Measurements from ENCODE around the gene HERC3. TPM values are rescaled to one million over a fixed set of nuclear protein-coding genes. Genes with fewer than 3 reads are reported as not detected.

HERC3 gene
- total RNA-seq, 1 experiment from 2014 or later: 5.5 TPM

DNA sequence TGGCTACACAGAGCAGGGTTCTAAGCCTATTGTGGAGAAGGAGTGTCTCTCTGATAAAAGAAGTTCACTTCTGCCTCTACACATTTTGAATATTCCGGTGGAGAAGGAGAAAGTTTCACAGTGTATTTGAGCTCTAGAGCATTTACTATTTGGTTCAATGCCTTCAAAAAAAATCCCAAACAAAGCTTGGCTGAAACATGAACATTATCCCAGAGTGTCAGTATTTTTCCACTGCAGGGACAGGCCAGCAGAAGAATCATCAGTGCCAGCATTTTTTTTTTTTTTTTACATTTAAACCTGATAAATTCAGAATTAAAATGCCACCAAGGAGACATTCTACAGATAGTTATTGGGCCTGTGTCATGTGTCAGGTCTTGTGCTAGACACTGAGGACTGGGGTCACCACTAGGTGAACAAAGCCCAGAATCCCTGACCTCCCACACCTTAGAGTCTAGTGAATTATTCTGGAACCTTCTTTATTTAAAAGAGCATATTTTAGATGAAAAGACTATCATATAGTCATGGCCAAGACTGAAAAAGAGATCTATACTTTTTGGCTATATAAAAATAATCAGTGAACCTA is 153.4 kb downstream of the HERC3 start (continued):
- TF ChIP-seq PRDM15 (CRISPR knock-in tag; IDR thresholded peaks at IDR 0.05) (no peak), TCF7 (CRISPR knock-in tag; IDR thresholded peaks at IDR 0.05; ENCODE audit: low read depth) (no peak), NFE2L1 (CRISPR knock-in tag; IDR thresholded peaks at IDR 0.05) (no peak), OVOL2 (CRISPR knock-in tag; IDR thresholded peaks at IDR 0.05; ENCODE audit: borderline replicate concordance) (no peak), FOXK1 (CRISPR knock-in tag; IDR thresholded peaks at IDR 0.05) (no peak)
- TF ChIP-seq, protein P1, sequence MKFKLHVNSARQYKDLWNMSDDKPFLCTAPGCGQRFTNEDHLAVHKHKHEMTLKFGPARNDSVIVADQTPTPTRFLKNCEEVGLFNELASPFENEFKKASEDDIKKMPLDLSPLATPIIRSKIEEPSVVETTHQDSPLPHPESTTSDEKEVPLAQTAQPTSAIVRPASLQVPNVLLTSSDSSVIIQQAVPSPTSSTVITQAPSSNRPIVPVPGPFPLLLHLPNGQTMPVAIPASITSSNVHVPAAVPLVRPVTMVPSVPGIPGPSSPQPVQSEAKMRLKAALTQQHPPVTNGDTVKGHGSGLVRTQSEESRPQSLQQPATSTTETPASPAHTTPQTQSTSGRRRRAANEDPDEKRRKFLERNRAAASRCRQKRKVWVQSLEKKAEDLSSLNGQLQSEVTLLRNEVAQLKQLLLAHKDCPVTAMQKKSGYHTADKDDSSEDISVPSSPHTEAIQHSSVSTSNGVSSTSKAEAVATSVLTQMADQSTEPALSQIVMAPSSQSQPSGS (CRISPR knock-in tag; IDR thresholded peaks at IDR 0.05; ENCODE audit: borderline replicate concordance, low read depth): no peak
- TF ChIP-seq, protein P2, sequence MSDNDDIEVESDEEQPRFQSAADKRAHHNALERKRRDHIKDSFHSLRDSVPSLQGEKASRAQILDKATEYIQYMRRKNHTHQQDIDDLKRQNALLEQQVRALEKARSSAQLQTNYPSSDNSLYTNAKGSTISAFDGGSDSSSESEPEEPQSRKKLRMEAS (CRISPR knock-in tag; IDR thresholded peaks at IDR 0.05): no peak

GRCh38 chr4:88746206-88746605 is 153.9 kb downstream of the HERC3 start:
- H3K4me1 Mint-ChIP-seq: peaks cover 5% of the 10 kb centered on the region
- DNase-seq (ENCODE audit: low spot score) (no peak), ATAC-seq (no peak)
- no peaks in the 10 kb centered on the region for H3K9me3 Mint-ChIP-seq
- no peak for TF ChIP-seq TCF7 (CRISPR knock-in tag; IDR thresholded peaks at IDR 0.05; ENCODE audit: low read depth)
- TF ChIP-seq RELA (CRISPR knock-in tag; IDR thresholded peaks at IDR 0.05; ENCODE audit: borderline replicate concordance): no peak
- TF ChIP-seq TEAD1 (CRISPR knock-in tag; IDR thresholded peaks at IDR 0.05): no peak
- no peak for TF ChIP-seq ZNF232 (CRISPR knock-in tag; IDR thresholded peaks at IDR 0.05)
- no peak for TF ChIP-seq ZNF281 (CRISPR knock-in tag; IDR thresholded peaks at IDR 0.05)
- TF ChIP-seq ZNF121 (CRISPR knock-in tag; IDR thresholded peaks at IDR 0.05): no peak
- no peak for TF ChIP-seq SMAD4 (CRISPR knock-in tag; IDR thresholded peaks at IDR 0.05)
- no peak for TF ChIP-seq GABPB1 (CRISPR knock-in tag; IDR thresholded peaks at IDR 0.05)
- TF ChIP-seq, protein P1 (CRISPR knock-in tag; IDR thresholded peaks at IDR 0.05; ENCODE audit: borderline replicate concordance, low read depth): no peak
- TF ChIP-seq RORB (CRISPR knock-in tag; IDR thresholded peaks at IDR 0.05): no peak
- TF ChIP-seq, protein P3, sequence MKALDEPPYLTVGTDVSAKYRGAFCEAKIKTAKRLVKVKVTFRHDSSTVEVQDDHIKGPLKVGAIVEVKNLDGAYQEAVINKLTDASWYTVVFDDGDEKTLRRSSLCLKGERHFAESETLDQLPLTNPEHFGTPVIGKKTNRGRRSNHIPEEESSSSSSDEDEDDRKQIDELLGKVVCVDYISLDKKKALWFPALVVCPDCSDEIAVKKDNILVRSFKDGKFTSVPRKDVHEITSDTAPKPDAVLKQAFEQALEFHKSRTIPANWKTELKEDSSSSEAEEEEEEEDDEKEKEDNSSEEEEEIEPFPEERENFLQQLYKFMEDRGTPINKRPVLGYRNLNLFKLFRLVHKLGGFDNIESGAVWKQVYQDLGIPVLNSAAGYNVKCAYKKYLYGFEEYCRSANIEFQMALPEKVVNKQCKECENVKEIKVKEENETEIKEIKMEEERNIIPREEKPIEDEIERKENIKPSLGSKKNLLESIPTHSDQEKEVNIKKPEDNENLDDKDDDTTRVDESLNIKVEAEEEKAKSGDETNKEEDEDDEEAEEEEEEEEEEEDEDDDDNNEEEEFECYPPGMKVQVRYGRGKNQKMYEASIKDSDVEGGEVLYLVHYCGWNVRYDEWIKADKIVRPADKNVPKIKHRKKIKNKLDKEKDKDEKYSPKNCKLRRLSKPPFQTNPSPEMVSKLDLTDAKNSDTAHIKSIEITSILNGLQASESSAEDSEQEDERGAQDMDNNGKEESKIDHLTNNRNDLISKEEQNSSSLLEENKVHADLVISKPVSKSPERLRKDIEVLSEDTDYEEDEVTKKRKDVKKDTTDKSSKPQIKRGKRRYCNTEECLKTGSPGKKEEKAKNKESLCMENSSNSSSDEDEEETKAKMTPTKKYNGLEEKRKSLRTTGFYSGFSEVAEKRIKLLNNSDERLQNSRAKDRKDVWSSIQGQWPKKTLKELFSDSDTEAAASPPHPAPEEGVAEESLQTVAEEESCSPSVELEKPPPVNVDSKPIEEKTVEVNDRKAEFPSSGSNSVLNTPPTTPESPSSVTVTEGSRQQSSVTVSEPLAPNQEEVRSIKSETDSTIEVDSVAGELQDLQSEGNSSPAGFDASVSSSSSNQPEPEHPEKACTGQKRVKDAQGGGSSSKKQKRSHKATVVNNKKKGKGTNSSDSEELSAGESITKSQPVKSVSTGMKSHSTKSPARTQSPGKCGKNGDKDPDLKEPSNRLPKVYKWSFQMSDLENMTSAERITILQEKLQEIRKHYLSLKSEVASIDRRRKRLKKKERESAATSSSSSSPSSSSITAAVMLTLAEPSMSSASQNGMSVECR (CRISPR knock-in tag; IDR thresholded peaks at IDR 0.05; ENCODE audit: borderline replicate concordance): no peak
- no peak for TF ChIP-seq EMX1 (CRISPR knock-in tag; IDR thresholded peaks at IDR 0.05)
- TF ChIP-seq ESRRA (CRISPR knock-in tag; IDR thresholded peaks at IDR 0.05; ENCODE audit: borderline replicate concordance): no peak
- ChIA-PET CTCF (interaction anchor here (1.2 kb wide), 1 partner anchor 207 kb away, joined by 3 read pairs; no protein-coding TSS in a partner anchor), POLR2A (no interaction called here)
- peak overlapping the region; percentile 47; the same call in 1 of the 2 replicates for H3K27ac Mint-ChIP-seq
- H3K36me3 Mint-ChIP-seq: peaks cover 40% of the 10 kb centered on the region
- no peaks in the 10 kb centered on the region for H3K27me3 Mint-ChIP-seq (ENCODE audit: low read depth)
- H3K4me3 Mint-ChIP-seq: no peak overlapping the region

All from WTC11 (cell line).